Middle frontal gyrus (tissue), 1 donor: ENCODE measurements around the gene SEMA4C.

Experiments used
- DNase-seq: peaks from one replicate; pipeline ENCODE4 v3.0.0-alpha.2; 2015; ENCODE audit warnings: low spot score; ENCODE audit errors: extremely low spot score

The SEMA4C gene, protein sequence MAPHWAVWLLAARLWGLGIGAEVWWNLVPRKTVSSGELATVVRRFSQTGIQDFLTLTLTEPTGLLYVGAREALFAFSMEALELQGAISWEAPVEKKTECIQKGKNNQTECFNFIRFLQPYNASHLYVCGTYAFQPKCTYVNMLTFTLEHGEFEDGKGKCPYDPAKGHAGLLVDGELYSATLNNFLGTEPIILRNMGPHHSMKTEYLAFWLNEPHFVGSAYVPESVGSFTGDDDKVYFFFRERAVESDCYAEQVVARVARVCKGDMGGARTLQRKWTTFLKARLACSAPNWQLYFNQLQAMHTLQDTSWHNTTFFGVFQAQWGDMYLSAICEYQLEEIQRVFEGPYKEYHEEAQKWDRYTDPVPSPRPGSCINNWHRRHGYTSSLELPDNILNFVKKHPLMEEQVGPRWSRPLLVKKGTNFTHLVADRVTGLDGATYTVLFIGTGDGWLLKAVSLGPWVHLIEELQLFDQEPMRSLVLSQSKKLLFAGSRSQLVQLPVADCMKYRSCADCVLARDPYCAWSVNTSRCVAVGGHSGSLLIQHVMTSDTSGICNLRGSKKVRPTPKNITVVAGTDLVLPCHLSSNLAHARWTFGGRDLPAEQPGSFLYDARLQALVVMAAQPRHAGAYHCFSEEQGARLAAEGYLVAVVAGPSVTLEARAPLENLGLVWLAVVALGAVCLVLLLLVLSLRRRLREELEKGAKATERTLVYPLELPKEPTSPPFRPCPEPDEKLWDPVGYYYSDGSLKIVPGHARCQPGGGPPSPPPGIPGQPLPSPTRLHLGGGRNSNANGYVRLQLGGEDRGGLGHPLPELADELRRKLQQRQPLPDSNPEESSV

GRCh38 chr2:96869822-96870625, at the start of gene SEMA4C:
SEMA4C (minus strand) TSS chr2:96870080; CDS start chr2:96867886, 2,194 bp downstream.
- no peak for DNase-seq

DNA sequence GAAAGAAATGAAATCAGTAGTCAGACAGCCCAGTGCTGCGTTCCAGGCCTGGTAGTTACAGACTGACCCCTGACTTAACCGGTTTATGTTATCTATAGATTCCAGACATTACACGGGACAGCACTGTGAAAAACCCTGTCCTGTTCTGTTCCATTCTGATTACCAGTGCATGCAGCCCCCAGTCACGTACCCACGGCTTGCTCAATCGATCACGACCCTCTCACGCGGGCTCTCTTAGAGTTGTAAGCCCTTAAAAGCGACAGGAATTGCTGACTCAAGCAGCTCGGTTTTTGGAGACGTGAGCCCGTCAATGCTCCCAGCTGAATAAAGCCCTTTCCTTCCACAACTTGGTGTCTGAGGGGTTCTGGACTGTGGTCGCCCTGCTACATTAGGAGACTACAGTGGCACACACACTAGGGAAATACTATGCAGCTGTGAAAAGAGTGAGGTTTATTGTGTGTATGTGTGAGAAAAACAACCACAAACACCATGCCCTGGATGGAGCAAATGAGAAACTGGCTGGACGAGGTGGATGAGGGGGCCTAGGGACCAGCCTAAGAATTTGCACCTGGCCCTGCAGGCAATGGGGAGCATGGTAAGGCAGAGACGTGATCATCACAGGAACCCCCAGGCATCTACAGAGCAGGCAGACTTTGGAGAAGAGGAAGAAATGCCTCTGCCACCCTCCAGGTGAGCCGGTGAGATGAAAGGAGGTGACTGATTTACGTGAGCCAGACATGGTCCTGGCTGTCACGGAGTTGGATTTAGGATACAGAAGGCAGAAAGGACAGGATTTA, 49.1 kb upstream of the SEMA4C start:
- DNase-seq, result no peak

- DNase-seq, result no peak
These were observed 48.3 kb upstream of the SEMA4C start for GRCh38 chr2:96918092-96918753.

DNA sequence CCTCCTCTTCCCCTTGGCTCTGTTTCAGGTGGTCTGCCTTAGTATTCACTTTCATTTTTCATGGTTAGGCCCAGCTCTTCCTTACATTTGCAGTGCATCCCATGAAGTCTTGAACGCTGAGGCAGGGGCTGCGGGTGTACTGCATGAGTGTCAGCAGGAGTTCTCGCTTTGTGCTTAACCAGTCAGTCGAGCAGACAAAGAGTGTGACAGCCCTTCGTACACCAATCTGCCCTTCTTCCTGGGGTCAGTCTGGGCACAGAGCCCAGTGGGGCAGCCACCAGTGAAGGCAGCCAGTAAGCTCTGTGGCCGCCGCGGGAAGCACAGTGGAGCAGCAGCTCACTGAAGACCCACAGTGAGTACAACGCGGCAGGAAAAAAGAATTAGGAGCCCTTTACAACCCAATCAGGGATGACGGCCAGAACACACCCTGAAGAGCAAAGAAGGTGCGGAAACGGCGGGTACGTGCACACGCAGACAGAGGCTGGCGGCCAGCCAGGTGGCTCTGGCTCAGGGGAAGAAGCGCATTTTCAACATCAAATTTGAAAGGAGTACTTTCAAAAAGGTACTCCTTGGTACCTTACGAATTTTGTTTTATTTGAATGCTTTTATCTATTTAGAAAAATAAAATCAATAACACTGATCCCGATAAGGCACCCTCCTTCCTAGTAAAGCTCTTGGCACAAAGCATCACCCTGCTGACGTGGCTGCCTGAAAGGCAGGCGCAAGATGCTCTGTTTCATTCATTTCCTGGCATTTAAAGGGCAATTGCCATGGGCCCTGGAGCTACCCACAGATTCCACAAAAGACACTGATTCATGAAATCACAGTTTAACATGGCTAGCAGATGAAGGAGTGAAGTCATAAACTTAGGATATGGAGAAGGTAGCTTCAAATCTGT, 47.0 kb upstream of the SEMA4C start:
- DNase-seq, result no peak

- DNase-seq, result no peak
These were observed 46.3 kb upstream of the SEMA4C start for GRCh38 chr2:96916156-96916630.

- DNase-seq, result no peak
These were observed 44.5 kb upstream of the SEMA4C start for GRCh38 chr2:96914332-96914731.

- no peak for DNase-seq
These were observed 43.7 kb upstream of the SEMA4C start for GRCh38 chr2:96913398-96914202.

GRCh38 chr2:96913117-96913397, 43.2 kb upstream of the SEMA4C start:
- DNase-seq, result no peak

- no peak for DNase-seq
These were observed 42.7 kb upstream of the SEMA4C start for GRCh38 chr2:96912346-96913116.

GRCh38 chr2:96909611-96910021, 39.7 kb upstream of the SEMA4C start:
- DNase-seq, result no peak

GRCh38 chr2:96907115-96908041, 37.5 kb upstream of the SEMA4C start:
- no peak for DNase-seq

GRCh38 chr2:96906729-96907114, 36.8 kb upstream of the SEMA4C start:
- no peak for DNase-seq

DNA sequence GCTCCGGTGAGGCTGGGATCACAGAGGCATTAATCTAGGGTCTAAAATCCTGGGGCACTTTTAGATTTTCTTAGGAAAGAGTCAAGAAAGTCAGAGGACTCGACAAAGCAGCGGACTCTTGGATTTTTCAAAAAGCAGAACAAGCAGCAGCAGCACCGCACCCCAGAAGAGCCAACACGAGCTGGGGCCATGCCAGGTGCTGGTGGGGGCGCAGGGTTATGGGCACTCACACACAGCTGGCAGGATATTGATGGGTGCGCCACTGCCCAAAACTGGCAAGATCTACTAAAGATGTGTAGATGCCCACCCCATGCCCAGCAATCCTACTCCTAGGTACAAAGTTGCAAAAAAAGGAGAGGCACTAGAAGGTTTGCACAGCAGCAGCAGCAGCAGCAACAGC, 33.9 kb upstream of the SEMA4C start:
- DNase-seq, result no peak

GRCh38 chr2:96903318-96903717, 33.4 kb upstream of the SEMA4C start:
- DNase-seq, result no peak

GRCh38 chr2:96900237-96900636, 30.4 kb upstream of the SEMA4C start:
- DNase-seq, result no peak

DNA sequence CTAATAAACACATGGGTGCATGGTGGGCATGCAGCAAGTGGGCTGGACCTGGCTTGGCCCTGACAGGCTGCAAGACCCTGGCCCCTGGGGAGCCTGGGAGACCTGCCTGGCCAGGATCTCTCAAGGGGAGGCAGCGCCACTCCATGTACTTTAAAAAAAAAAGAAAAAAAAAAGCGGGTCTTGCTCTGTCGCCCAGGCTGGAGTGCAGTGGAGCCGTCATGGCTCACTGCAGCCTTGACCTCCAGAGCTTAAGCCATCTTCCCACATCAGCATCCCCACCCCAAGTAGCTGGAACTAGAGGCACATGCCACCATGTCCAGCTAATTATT, 29.5 kb upstream of the SEMA4C start:
- DNase-seq, result no peak
